ENCODE data around the gene CACNA1I.

The CACNA1I gene

GRCh38 chr22:39655831-39656230, 85.3 kb downstream of the CACNA1I start:
- DNase-seq (ENCODE audit: low read depth): no peak
- H3K4me3 ChIP-seq (ENCODE audit: low read depth, low read length): no peak overlapping the region
- TF ChIP-seq CTCF (IDR thresholded peaks at IDR 0.05; ENCODE audit: low read depth, low read length, missing control alignments): no peak

GRCh38 chr22:39656495-39657490, 86.2 kb downstream of the CACNA1I start:
- H3K4me3 ChIP-seq (ENCODE audit: low read depth, low read length): no peak overlapping the region
- no peak for TF ChIP-seq CTCF (IDR thresholded peaks at IDR 0.05; ENCODE audit: low read depth, low read length, missing control alignments)
- DNase-seq (ENCODE audit: low read depth): no peak

GRCh38 chr22:39658367-39658766, 87.8 kb downstream of the CACNA1I start:
- TF ChIP-seq CTCF (IDR thresholded peaks at IDR 0.05; ENCODE audit: low read depth, low read length, missing control alignments): no peak
- no peak for DNase-seq (ENCODE audit: low read depth)
- H3K4me3 ChIP-seq (ENCODE audit: low read depth, low read length): no peak overlapping the region

GRCh38 chr22:39658806-39659463, 88.4 kb downstream of the CACNA1I start:
- no peak overlapping the region for H3K4me3 ChIP-seq (ENCODE audit: low read depth, low read length)
- TF ChIP-seq CTCF (IDR thresholded peaks at IDR 0.05; ENCODE audit: low read depth, low read length, missing control alignments): no peak
- DNase-seq (ENCODE audit: low read depth): no peak

GRCh38 chr22:39661501-39661841, 90.9 kb downstream of the CACNA1I start:
- DNase-seq (ENCODE audit: low read depth): no peak
- no peak overlapping the region for H3K4me3 ChIP-seq (ENCODE audit: low read depth, low read length)
- TF ChIP-seq CTCF (IDR thresholded peaks at IDR 0.05; ENCODE audit: low read depth, low read length, missing control alignments): no peak

GRCh38 chr22:39661842-39662685, 91.5 kb downstream of the CACNA1I start:
- TF ChIP-seq CTCF (IDR thresholded peaks at IDR 0.05; ENCODE audit: low read depth, low read length, missing control alignments): no peak
- H3K4me3 ChIP-seq (ENCODE audit: low read depth, low read length): no peak overlapping the region
- DNase-seq (ENCODE audit: low read depth): no peak

Data from GM12864 (cell line).